Keratinocyte (primary cell): ENCODE results near the gene CDH10. TPM values are rescaled to one million over a fixed set of nuclear protein-coding genes. Genes with fewer than 3 reads are reported as not detected.

Source experiments
- DNase-seq: peaks from one replicate; pipeline ENCODE4 v3.0.0-alpha.2; 2011; ENCODE audit warnings: low read depth, missing footprints, low spot score
- FAIRE-seq: peaks from 2 replicates; lab custom pipeline; 2011; peaks lifted over from hg19 to GRCh38; lab: Jason Lieb, UNC
- H2AFZ ChIP-seq: 2 replicates; pipeline ENCODE4 v1.6.0; 2012; ENCODE audit warnings: low read length, control low read depth, inconsistent platforms; ENCODE audit not compliant: control insufficient read depth
- H3K27ac ChIP-seq: 2 replicates; pipeline ENCODE4 v1.5.1; 2011; ENCODE audit warnings: low read length; ENCODE audit not compliant: control insufficient read depth, insufficient read depth
- H3K27me3 ChIP-seq: 3 replicates; pipeline ENCODE4 v1.6.0; 2011; ENCODE audit warnings: low read length; ENCODE audit not compliant: control insufficient read depth, insufficient read depth; ENCODE audit errors: extremely low read depth
- H3K36me3 ChIP-seq, 2 experiments: 2 replicates in 1 of 2; 3 replicates in 1 of 2; pipeline ENCODE4 v1.5.1; 2011; ENCODE audit warnings: low read length in 2 of 2, mild to moderate bottlenecking in 1 of 2; ENCODE audit not compliant: control insufficient read depth in 2 of 2, insufficient read depth in 2 of 2; ENCODE audit errors: extremely low read depth in 1 of 2
- H3K4me1 ChIP-seq: 3 replicates; pipeline ENCODE4 v1.5.1; 2011; ENCODE audit warnings: low read length; ENCODE audit not compliant: control insufficient read depth, insufficient read depth; ENCODE audit errors: extremely low read depth
- H3K4me2 ChIP-seq: 3 replicates; pipeline ENCODE4 v1.6.0; 2011; ENCODE audit warnings: low read depth, low read length; ENCODE audit not compliant: control insufficient read depth, insufficient read depth; ENCODE audit errors: extremely low read depth
- H3K4me3 ChIP-seq, 3 experiments: fragments of 200-600 bp in 1 of 3; sonication (generic) in 1 of 3; 2 replicates in 2 of 3; 3 replicates in 1 of 3; pipeline ENCODE4 v1.5.1; 2011 to 2016; ENCODE audit warnings: low read length in 3 of 3, mild to moderate bottlenecking in 3 of 3, control low read depth in 2 of 3, inconsistent platforms in 1 of 3, low read depth in 1 of 3, mixed read lengths in 1 of 3, mixed run types in 1 of 3, moderate library complexity in 1 of 3; ENCODE audit not compliant: control insufficient read depth in 2 of 3, insufficient read depth in 2 of 3; ENCODE audit errors: extremely low read depth in 1 of 3
- H3K79me2 ChIP-seq: 2 replicates; pipeline ENCODE4 v1.6.0; 2012; ENCODE audit warnings: low read length; ENCODE audit not compliant: control insufficient read depth, insufficient read depth
- H3K9ac ChIP-seq: 3 replicates; pipeline ENCODE4 v1.6.0; 2011; ENCODE audit warnings: low read length; ENCODE audit not compliant: control insufficient read depth, insufficient read depth; ENCODE audit errors: extremely low read depth
- H3K9me1 ChIP-seq: 3 replicates; pipeline ENCODE4 v1.6.0; 2011; ENCODE audit warnings: low read length; ENCODE audit not compliant: control insufficient read depth, insufficient read depth; ENCODE audit errors: extremely low read depth
- H3K9me3 ChIP-seq: 2 replicates; pipeline ENCODE4 v1.5.1; 2012; ENCODE audit warnings: low read depth, low read length; ENCODE audit not compliant: control insufficient read depth
- H4K20me1 ChIP-seq: 3 replicates; pipeline ENCODE4 v1.6.0; 2011; ENCODE audit warnings: low read length; ENCODE audit not compliant: control insufficient read depth, insufficient read depth; ENCODE audit errors: extremely low read depth
- EZH2 ChIP-seq: IDR thresholded peaks from one replicate; pipeline ENCODE4 v1.6.1; 2012; ENCODE audit warnings: inconsistent platforms, mild to moderate bottlenecking, low read length, moderate library complexity
- dilution Hi-C: fragments of 300-500 bp; cut with MboI; formaldehyde crosslinking; loops from one replicate; pipeline ENCODE4 v1.7.0; 2020; ENCODE audit warnings: low sequenced_read_pairs; ENCODE audit not compliant: extremely low pct_ligation_motif_present
- polyA minus RNA-seq, 3 experiments: library from RNA; depleted of rRNA, polyadenylated mRNA; stranded (reverse); fragments of >200 nt; gene quantifications; 1 replicate in 1 of 3; 2 replicates in 1 of 3; 3 replicates in 1 of 3; pipeline ENCODE4 v1.2.3, GENCODE V29; 2011
- polyA plus RNA-seq, 5 experiments: library from polyadenylated mRNA; depleted of rRNA in 3 of 5; stranded (reverse) in 3 of 5; stranded (forward) in 1 of 5; unstranded in 1 of 5; fragments of >200 nt; gene quantifications; 1 replicate in 1 of 5; 2 replicates in 3 of 5; 3 replicates in 1 of 5; pipeline versions ENCODE4 v1.2.1 to v1.2.3, GENCODE V29; 2011 to 2012; ENCODE audit warnings: missing spikeins in 2 of 5, low read depth in 1 of 5, low replicate concordance in 1 of 5
- TF ChIP-seq, protein P1 (sequence below), 3 experiments: IDR thresholded peaks in 1 of 3; conservative IDR thresholded peaks in 1 of 3; optimal IDR thresholded peaks in 1 of 3; 2 replicates in 2 of 3; 3 replicates in 1 of 3; pipeline versions ENCODE3 to v1.5.1; 2011; ENCODE audit warnings: low read length in 3 of 3, mild to moderate bottlenecking in 3 of 3, moderate library complexity in 2 of 3, control low read depth in 1 of 3, inconsistent platforms in 1 of 3; ENCODE audit not compliant: insufficient read depth in 2 of 3; ENCODE audit errors: extremely low read depth in 1 of 3

CDH10 gene
- polyA plus RNA-seq, result 0.15 to 0.67 TPM (median 0.26 TPM) in 3 replicates
- polyA plus RNA-seq (2011; ENCODE audit: low read depth), result not detected
- 0.19 and 0.40 TPM in 2 replicates for polyA plus RNA-seq (2011; cell fraction: cytosol; rRNA removed)
- 1.6 and 2.0 TPM in 2 replicates for polyA plus RNA-seq (2011; cell fraction: nucleus; rRNA removed)
- polyA plus RNA-seq (2012; ENCODE audit: low replicate concordance), result 0.07 TPM in 2 replicates
- 0.13 to 0.36 TPM in 2 of 3 replicates, not detected in the other for polyA minus RNA-seq
- 1.3 TPM for polyA minus RNA-seq (2011; cell fraction: cytosol; rRNA and poly(A)+ RNA removed)
- 0.95 and 2.1 TPM in 2 replicates for polyA minus RNA-seq (2011; cell fraction: nucleus; rRNA and poly(A)+ RNA removed)

DNA sequence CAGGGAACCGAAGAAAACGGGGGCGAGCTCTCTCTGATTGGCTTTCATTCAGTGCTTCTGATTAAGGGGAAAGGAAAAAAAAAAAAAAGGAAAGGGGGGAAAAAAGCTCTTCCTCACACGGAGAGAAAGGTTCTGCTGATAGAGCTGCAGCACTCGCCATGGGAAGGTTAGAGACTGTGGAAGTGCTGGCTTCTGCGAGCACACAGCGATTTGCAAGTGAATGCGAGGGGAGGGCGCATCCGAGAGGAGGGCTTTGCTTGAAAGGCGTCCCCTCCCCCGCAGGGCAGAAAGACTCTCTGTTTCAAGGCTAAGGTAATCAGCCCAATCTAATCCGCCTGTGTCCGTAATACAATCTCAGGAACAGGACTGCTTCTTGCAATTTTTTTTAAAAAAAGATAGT lies at the start of gene CDH10:
Gene CDH10, minus strand, starts transcription at position 218 of the 400 bp plus-strand sequence. CDS start 51,488 bp downstream, outside the sequence.
- peak within 1 kb of the TSS; percentile 27 for H3K4me2 ChIP-seq
- H3K4me1 ChIP-seq, result no peaks in the 10 kb centered on the region
- TF ChIP-seq, protein P1, sequence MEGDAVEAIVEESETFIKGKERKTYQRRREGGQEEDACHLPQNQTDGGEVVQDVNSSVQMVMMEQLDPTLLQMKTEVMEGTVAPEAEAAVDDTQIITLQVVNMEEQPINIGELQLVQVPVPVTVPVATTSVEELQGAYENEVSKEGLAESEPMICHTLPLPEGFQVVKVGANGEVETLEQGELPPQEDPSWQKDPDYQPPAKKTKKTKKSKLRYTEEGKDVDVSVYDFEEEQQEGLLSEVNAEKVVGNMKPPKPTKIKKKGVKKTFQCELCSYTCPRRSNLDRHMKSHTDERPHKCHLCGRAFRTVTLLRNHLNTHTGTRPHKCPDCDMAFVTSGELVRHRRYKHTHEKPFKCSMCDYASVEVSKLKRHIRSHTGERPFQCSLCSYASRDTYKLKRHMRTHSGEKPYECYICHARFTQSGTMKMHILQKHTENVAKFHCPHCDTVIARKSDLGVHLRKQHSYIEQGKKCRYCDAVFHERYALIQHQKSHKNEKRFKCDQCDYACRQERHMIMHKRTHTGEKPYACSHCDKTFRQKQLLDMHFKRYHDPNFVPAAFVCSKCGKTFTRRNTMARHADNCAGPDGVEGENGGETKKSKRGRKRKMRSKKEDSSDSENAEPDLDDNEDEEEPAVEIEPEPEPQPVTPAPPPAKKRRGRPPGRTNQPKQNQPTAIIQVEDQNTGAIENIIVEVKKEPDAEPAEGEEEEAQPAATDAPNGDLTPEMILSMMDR (optimal IDR thresholded peaks at IDR 0.05 in 1 of 3, IDR thresholded peaks at IDR 0.05 in 1 of 3, conservative IDR thresholded peaks at IDR 0.05 in 1 of 3; ENCODE audit: extremely low read depth in 1 of 3, insufficient read depth in 2 of 3, low read length in 3 of 3), result no peak
- TF ChIP-seq EZH2, result no peak
- FAIRE-seq, result no peak
- no peaks in the 10 kb centered on the region for H4K20me1 ChIP-seq
- H2AFZ ChIP-seq, result peak within 1 kb of the TSS; percentile 24
- H3K36me3 ChIP-seq, result no peaks in the 10 kb centered on the region
- H3K27me3 ChIP-seq, result no peaks in the 10 kb centered on the region
- H3K79me2 ChIP-seq, result no peaks in the 10 kb centered on the region
- no peaks in the 10 kb centered on the region for H3K9me1 ChIP-seq
- DNase-seq, result no peak
- H3K4me3 ChIP-seq, result peak within 1 kb of the TSS in 2 of 3 experiments; percentile 6 to 53
- H3K27ac ChIP-seq, result no peak within 1 kb of the TSS
- dilution Hi-C loops, result no loop called here
- H3K9ac ChIP-seq, result no peak within 1 kb of the TSS
- no peaks in the 10 kb centered on the region for H3K9me3 ChIP-seq

DNA sequence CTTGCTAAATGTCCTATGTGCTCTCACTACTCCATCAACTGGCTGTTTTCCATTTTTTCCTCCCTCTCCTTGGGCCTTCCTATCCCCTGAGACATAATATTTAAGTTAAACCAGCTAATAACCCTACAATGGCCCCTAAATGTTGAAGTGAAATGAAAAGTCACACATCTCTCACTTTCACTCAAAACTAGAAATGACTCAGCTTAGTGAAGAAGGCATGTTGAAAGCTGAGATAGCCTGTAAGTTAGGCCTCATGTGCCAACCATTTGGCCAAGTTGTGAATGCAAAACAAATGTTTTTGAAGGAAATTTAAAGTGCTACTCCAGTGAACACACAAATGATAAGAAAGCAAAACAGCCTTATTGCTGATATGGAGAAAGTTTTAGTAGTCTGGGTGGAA lies 48.8 kb upstream of the CDH10 start:
- Histone ChIP-seq H3K4me1 (no peaks in the 10 kb centered on the region), H2AFZ (no peak overlapping the region), H4K20me1 (no peaks in the 10 kb centered on the region), H3K4me3 (no peak overlapping the region), H3K4me2 (no peak overlapping the region), H3K79me2 (no peaks in the 10 kb centered on the region), H3K27ac (no peak overlapping the region), H3K9me1 (no peaks in the 10 kb centered on the region), H3K36me3 (no peaks in the 10 kb centered on the region), H3K9me3 (no peaks in the 10 kb centered on the region), H3K9ac (no peak overlapping the region), H3K27me3 (no peaks in the 10 kb centered on the region)
- no peak for FAIRE-seq
- no peak for DNase-seq
- no peak for TF ChIP-seq EZH2
- TF ChIP-seq, protein P1 (optimal IDR thresholded peaks at IDR 0.05 in 1 of 3, IDR thresholded peaks at IDR 0.05 in 1 of 3, conservative IDR thresholded peaks at IDR 0.05 in 1 of 3; ENCODE audit: extremely low read depth in 1 of 3, insufficient read depth in 2 of 3, low read length in 3 of 3), result no peak
- dilution Hi-C loops, result no loop called here
